Memory B cell (primary cell): ENCODE measurements around the gene CFAP97D1.

ENCODE experiments used
- ATAC-seq: fragments of 150-1000 bp; cut with Tn5 transposase; 2 replicates; pipeline ENCODE4 v1.10.0; 2021; ENCODE audit warnings: low read depth, mild to moderate bottlenecking, moderate library complexity
- DNase-seq, 2 donors: peaks; one replicate each; pipeline ENCODE4 v3.0.0; 2022; ENCODE audit warnings: low spot score in 2 of 2
- H3K27ac Mint-ChIP-seq: one replicate; pipeline ENCODE4 v1.8.0; 2022; ENCODE audit warnings: mild to moderate bottlenecking, moderate library complexity, mixed read lengths
- H3K27me3 Mint-ChIP-seq: one replicate; pipeline ENCODE4 v1.8.0; 2022; ENCODE audit warnings: mixed read lengths
- H3K36me3 Mint-ChIP-seq: one replicate; pipeline ENCODE4 v1.8.0; 2022; ENCODE audit warnings: mild to moderate bottlenecking, mixed read lengths
- H3K4me1 Mint-ChIP-seq: one replicate; pipeline ENCODE4 v1.8.0; 2022; ENCODE audit warnings: mixed read lengths
- H3K4me3 Mint-ChIP-seq: one replicate; pipeline ENCODE4 v1.8.0; 2022; ENCODE audit warnings: mild to moderate bottlenecking, moderate library complexity, mixed read lengths
- H3K9me3 Mint-ChIP-seq: one replicate; pipeline ENCODE4 v1.8.0; 2022; ENCODE audit warnings: mixed read lengths

CFAP97D1 gene

GRCh38 chr17:43780135-43780534, at the start of gene CFAP97D1:
TSS of gene CFAP97D1 (plus strand) at chr17:43780435. CDS start at chr17:43780463, 28 bp downstream.
- H3K27ac Mint-ChIP-seq: no peak within 1 kb of the TSS
- H3K27me3 Mint-ChIP-seq: peaks cover 18% of the 10 kb centered on the region
- ATAC-seq: no peak
- no peak for DNase-seq
- H3K9me3 Mint-ChIP-seq: no peaks in the 10 kb centered on the region
- H3K36me3 Mint-ChIP-seq: no peaks in the 10 kb centered on the region
- peaks cover 4% of the 10 kb centered on the region for H3K4me1 Mint-ChIP-seq
- H3K4me3 Mint-ChIP-seq: peak within 1 kb of the TSS; percentile 65

- no peak for DNase-seq
- peaks cover 2% of the 10 kb centered on the region for H3K36me3 Mint-ChIP-seq
- no peak for ATAC-seq
- H3K4me1 Mint-ChIP-seq: no peaks in the 10 kb centered on the region
- H3K4me3 Mint-ChIP-seq: no peak overlapping the region
- H3K27ac Mint-ChIP-seq: no peak overlapping the region
- peaks cover 8% of the 10 kb centered on the region for H3K27me3 Mint-ChIP-seq
- peaks cover 1% of the 10 kb centered on the region for H3K9me3 Mint-ChIP-seq
These were observed 47.3 kb upstream of the CFAP97D1 start for GRCh38 chr17:43732958-43733357.

- Mint-ChIP-seq H3K4me1 (no peaks in the 10 kb centered on the region), H3K4me3 (no peak overlapping the region), H3K27me3 (peaks cover 9% of the 10 kb centered on the region), H3K27ac (no peak overlapping the region), H3K9me3 (peaks cover 1% of the 10 kb centered on the region), H3K36me3 (peaks cover 2% of the 10 kb centered on the region)
- DNase-seq: no peak
- ATAC-seq: no peak
These were observed 46.3 kb upstream of the CFAP97D1 start for GRCh38 chr17:43733956-43734355.

GRCh38 chr17:43734376-43734775, 45.9 kb upstream of the CFAP97D1 start:
- Mint-ChIP-seq H3K27me3 (peaks cover 11% of the 10 kb centered on the region), H3K9me3 (peaks cover 1% of the 10 kb centered on the region)
- no peak for DNase-seq

GRCh38 chr17:43736389-43736788, 43.8 kb upstream of the CFAP97D1 start:
- DNase-seq (no peak), ATAC-seq (no peak)
- no peaks in the 10 kb centered on the region for H3K4me1 Mint-ChIP-seq
- H3K9me3 Mint-ChIP-seq: peaks cover 1% of the 10 kb centered on the region
- no peak overlapping the region for H3K27ac Mint-ChIP-seq
- H3K27me3 Mint-ChIP-seq: peaks cover 17% of the 10 kb centered on the region
- H3K4me3 Mint-ChIP-seq: no peak overlapping the region
- peaks cover 2% of the 10 kb centered on the region for H3K36me3 Mint-ChIP-seq

More at GRCh38 chr17:43734376-43734775, 45.9 kb upstream of the CFAP97D1 start:
- no peak overlapping the region for H3K27ac Mint-ChIP-seq
- no peak for ATAC-seq
- no peak overlapping the region for H3K4me3 Mint-ChIP-seq
- H3K36me3 Mint-ChIP-seq: peaks cover 2% of the 10 kb centered on the region
- no peaks in the 10 kb centered on the region for H3K4me1 Mint-ChIP-seq

GRCh38 chr17:43737722-43738121, 42.5 kb upstream of the CFAP97D1 start:
- no peak overlapping the region for H3K27ac Mint-ChIP-seq

GRCh38 chr17:43740541-43740940, 39.7 kb upstream of the CFAP97D1 start:
- H3K9me3 Mint-ChIP-seq: no peaks in the 10 kb centered on the region
- peaks cover 32% of the 10 kb centered on the region for H3K27me3 Mint-ChIP-seq
- no peak overlapping the region for H3K4me3 Mint-ChIP-seq
- H3K4me1 Mint-ChIP-seq: peaks cover 2% of the 10 kb centered on the region
- DNase-seq: no peak
- no peaks in the 10 kb centered on the region for H3K36me3 Mint-ChIP-seq
- ATAC-seq: no peak
- no peak overlapping the region for H3K27ac Mint-ChIP-seq

More at GRCh38 chr17:43737722-43738121, 42.5 kb upstream of the CFAP97D1 start:
- peaks cover under 1% of the 10 kb centered on the region for H3K36me3 Mint-ChIP-seq
- no peak overlapping the region for H3K4me3 Mint-ChIP-seq
- no peak for DNase-seq
- peaks cover 20% of the 10 kb centered on the region for H3K27me3 Mint-ChIP-seq
- no peaks in the 10 kb centered on the region for H3K4me1 Mint-ChIP-seq
- ATAC-seq: no peak
- peaks cover 1% of the 10 kb centered on the region for H3K9me3 Mint-ChIP-seq

- H3K4me3 Mint-ChIP-seq: no peak overlapping the region
- H3K27ac Mint-ChIP-seq: no peak overlapping the region
- H3K36me3 Mint-ChIP-seq: no peaks in the 10 kb centered on the region
- no peaks in the 10 kb centered on the region for H3K9me3 Mint-ChIP-seq
- H3K4me1 Mint-ChIP-seq: peaks cover 2% of the 10 kb centered on the region
- H3K27me3 Mint-ChIP-seq: peaks cover 36% of the 10 kb centered on the region
- DNase-seq (no peak), ATAC-seq (no peak)
These were observed 38.6 kb upstream of the CFAP97D1 start for GRCh38 chr17:43741636-43742035.

- Mint-ChIP-seq H3K9me3 (no peaks in the 10 kb centered on the region), H3K36me3 (no peaks in the 10 kb centered on the region), H3K27ac (no peak overlapping the region), H3K4me1 (peaks cover 7% of the 10 kb centered on the region), H3K4me3 (no peak overlapping the region), H3K27me3 (peaks cover 31% of the 10 kb centered on the region)
- DNase-seq (no peak), ATAC-seq (no peak)
These were observed 34.7 kb upstream of the CFAP97D1 start for GRCh38 chr17:43745541-43745940.

- ATAC-seq: no peak
- Mint-ChIP-seq H3K27ac (no peak overlapping the region), H3K27me3 (peaks cover 19% of the 10 kb centered on the region), H3K4me1 (peaks cover 5% of the 10 kb centered on the region), H3K4me3 (no peak overlapping the region), H3K9me3 (no peaks in the 10 kb centered on the region), H3K36me3 (no peaks in the 10 kb centered on the region)
- DNase-seq: no peak
These were observed 30.1 kb upstream of the CFAP97D1 start for GRCh38 chr17:43750153-43750552.

- Mint-ChIP-seq H3K36me3 (no peaks in the 10 kb centered on the region), H3K27ac (no peak overlapping the region), H3K4me1 (peaks cover 5% of the 10 kb centered on the region), H3K9me3 (no peaks in the 10 kb centered on the region), H3K27me3 (peaks cover 26% of the 10 kb centered on the region), H3K4me3 (no peak overlapping the region)
- no peak for DNase-seq
- peak; percentile 55 for ATAC-seq
These were observed 26.6 kb upstream of the CFAP97D1 start for GRCh38 chr17:43753493-43754129.

- no peak overlapping the region for H3K4me3 Mint-ChIP-seq
- no peak overlapping the region for H3K27ac Mint-ChIP-seq
- no peaks in the 10 kb centered on the region for H3K36me3 Mint-ChIP-seq
- ATAC-seq (no peak), DNase-seq (no peak)
- no peaks in the 10 kb centered on the region for H3K9me3 Mint-ChIP-seq
- H3K27me3 Mint-ChIP-seq: peaks cover 26% of the 10 kb centered on the region
- H3K4me1 Mint-ChIP-seq: peaks cover under 1% of the 10 kb centered on the region
These were observed 25.3 kb upstream of the CFAP97D1 start for GRCh38 chr17:43754947-43755346.

- H3K4me1 Mint-ChIP-seq: no peaks in the 10 kb centered on the region
- H3K27me3 Mint-ChIP-seq: peaks cover 25% of the 10 kb centered on the region
- no peak for DNase-seq
- no peaks in the 10 kb centered on the region for H3K36me3 Mint-ChIP-seq
- no peak overlapping the region for H3K4me3 Mint-ChIP-seq
- ATAC-seq: no peak
- H3K9me3 Mint-ChIP-seq: no peaks in the 10 kb centered on the region
- no peak overlapping the region for H3K27ac Mint-ChIP-seq
These were observed 24.8 kb upstream of the CFAP97D1 start for GRCh38 chr17:43755389-43755875.

- Mint-ChIP-seq H3K4me3 (no peak overlapping the region), H3K4me1 (no peaks in the 10 kb centered on the region), H3K27ac (no peak overlapping the region), H3K36me3 (no peaks in the 10 kb centered on the region), H3K27me3 (peaks cover 25% of the 10 kb centered on the region), H3K9me3 (no peaks in the 10 kb centered on the region)
- DNase-seq: no peak
- ATAC-seq: no peak
These were observed 24.0 kb upstream of the CFAP97D1 start for GRCh38 chr17:43756201-43756600.

GRCh38 chr17:43757171-43757660, 23.0 kb upstream of the CFAP97D1 start:
- no peak overlapping the region for H3K4me3 Mint-ChIP-seq
- H3K27ac Mint-ChIP-seq: no peak overlapping the region
- H3K27me3 Mint-ChIP-seq: peaks cover 22% of the 10 kb centered on the region

More at GRCh38 chr17:43757171-43757660, 23.0 kb upstream of the CFAP97D1 start:
- H3K36me3 Mint-ChIP-seq: no peaks in the 10 kb centered on the region
- no peaks in the 10 kb centered on the region for H3K4me1 Mint-ChIP-seq
- ATAC-seq (no peak), DNase-seq (no peak)
- no peaks in the 10 kb centered on the region for H3K9me3 Mint-ChIP-seq
